OCI-LY7 (cell line): ENCODE data around the gene TNP2. TPM values are rescaled to one million over a fixed set of nuclear protein-coding genes. Genes with fewer than 3 reads are reported as not detected.

Experiments used
- BruUV-seq: library from RNA; stranded (reverse); fragments of 400-500 nt; replicated peaks from 2 replicates; lab custom pipeline; 2021; lab: Mats Ljungman, UMichigan
- CTCF ChIA-PET: fragments of 300-600 bp; sonication (Branson Sonifier 250); formaldehyde crosslinking; loops from one replicate; lab custom pipeline; 2022; ENCODE audit warnings: antibody characterized with exemption; ENCODE audit not compliant: unreplicated experiment; lab: Charles Lee
- POLR2A ChIA-PET: fragments of 300-600 bp; sonication (Branson Sonifier 250); formaldehyde crosslinking; loops from one replicate; lab custom pipeline; 2022; ENCODE audit warnings: antibody characterized with exemption; lab: Charles Lee
- DNase-seq: peaks from one replicate; pipeline ENCODE4 v3.0.0-alpha.2; 2015; ENCODE audit warnings: low spot score
- H2AFZ ChIP-seq: fragments of 200-600 bp; sonication (generic), shearing (Covaris generic); 2 replicates; pipeline ENCODE4 v1.6.1; 2014; ENCODE audit warnings: mild to moderate bottlenecking, antibody characterized with exemption, low read length, moderate library complexity
- H3K27ac ChIP-seq: fragments of 200-600 bp; sonication (generic); 2 replicates; pipeline ENCODE4 v1.5.1; 2014; ENCODE audit warnings: mixed run types, low read depth, mild to moderate bottlenecking, moderate library complexity, low read length, inconsistent platforms; ENCODE audit not compliant: poor library complexity, severe bottlenecking
- H3K36me3 ChIP-seq: fragments of 200-600 bp; sonication (generic); 2 replicates; pipeline ENCODE4 v1.6.1; 2014; ENCODE audit warnings: mild to moderate bottlenecking, antibody characterized with exemption, low read length, moderate library complexity, mixed read lengths; ENCODE audit not compliant: insufficient read depth
- H3K4me1 ChIP-seq: fragments of 200-600 bp; sonication (generic); 2 replicates; pipeline ENCODE4 v1.5.1; 2014; ENCODE audit warnings: mild to moderate bottlenecking, low read length; ENCODE audit not compliant: insufficient read depth, poor library complexity, severe bottlenecking
- H3K4me2 ChIP-seq: fragments of 200-600 bp; sonication (generic); 2 replicates; pipeline ENCODE4 v1.6.1; 2014; ENCODE audit warnings: mild to moderate bottlenecking, low read length
- H3K4me3 ChIP-seq: fragments of 200-600 bp; sonication (generic); 2 replicates; pipeline ENCODE4 v1.5.1; 2014; ENCODE audit warnings: mild to moderate bottlenecking, low read depth, low read length; ENCODE audit not compliant: poor library complexity, severe bottlenecking
- H3K79me2 ChIP-seq: fragments of 200-600 bp; sonication (generic); 2 replicates; pipeline ENCODE4 v1.6.1; 2016; ENCODE audit warnings: low read depth, mild to moderate bottlenecking, low read length, moderate library complexity, mixed read lengths; ENCODE audit not compliant: insufficient read depth
- H3K9me2 ChIP-seq: fragments of 200-600 bp; sonication (generic); 2 replicates; pipeline ENCODE4 v1.6.1; 2016; ENCODE audit warnings: mild to moderate bottlenecking, low read length, mixed read lengths; ENCODE audit not compliant: insufficient read depth
- H3K9me3 ChIP-seq: fragments of 200-600 bp; sonication (generic); 2 replicates; pipeline ENCODE4 v1.6.1; 2014; ENCODE audit warnings: mild to moderate bottlenecking, mixed run types, low read length, mixed read lengths
- H4K20me1 ChIP-seq: fragments of 200-600 bp; sonication (generic); 2 replicates; pipeline ENCODE4 v1.6.1; 2014; ENCODE audit warnings: mild to moderate bottlenecking, antibody characterized with exemption, low read length, moderate library complexity, mixed read lengths; ENCODE audit not compliant: insufficient read depth
- EZH2phosphoT487 ChIP-seq: fragments of 200-600 bp; sonication (generic); IDR thresholded peaks from 2 replicates; pipeline ENCODE4 v1.6.1; 2018; ENCODE audit warnings: low read depth, borderline replicate concordance, mild to moderate bottlenecking, mixed run types, antibody characterized with exemption, low read length, moderate library complexity, mixed read lengths
- intact Hi-C: fragments of 100-400 bp; cut with micrococcal nuclease; formaldehyde crosslinking; loops from one replicate; pipeline ENCODE4 v1.10.0; 2022; ENCODE audit not compliant: unreplicated experiment
- microRNA-seq: library from miRNA; unstranded; fragments of <30 nt; microRNA quantifications from one replicate; pipeline ENCODE4 v1.2.0, GENCODE V29; 2022; ENCODE audit warnings: borderline replicate concordance
- small RNA-seq: library from RNA; depleted of rRNA; stranded (forward); fragments of <200 nt; gene quantifications from one replicate; pipeline ENCODE3, GENCODE V24; 2014
- total RNA-seq, 2 experiments: library from RNA; depleted of rRNA in 1 of 2; stranded (reverse); fragments of >200 nt in 1 of 2; shearing (Covaris generic) in 1 of 2; gene quantifications; 2 replicates each; pipeline ENCODE4 v1.2.3, GENCODE V29; 2014 to 2022
- TF ChIP-seq, protein P1 (sequence below): fragments of 200-600 bp; sonication (generic); conservative IDR thresholded peaks from 2 replicates; pipeline ENCODE4 v1.5.1; 2014; ENCODE audit warnings: mild to moderate bottlenecking, antibody characterized with exemption, low read length, moderate library complexity, mixed read lengths

The TNP2 gene
- total RNA-seq, 2 experiments from 2014 or later: not detected

GRCh38 chr16:11219178-11219577 is 49.9 kb downstream of the TNP2 start:
- intact Hi-C loops: no loop called here
- no peak for DNase-seq
- TF ChIP-seq, protein P1, sequence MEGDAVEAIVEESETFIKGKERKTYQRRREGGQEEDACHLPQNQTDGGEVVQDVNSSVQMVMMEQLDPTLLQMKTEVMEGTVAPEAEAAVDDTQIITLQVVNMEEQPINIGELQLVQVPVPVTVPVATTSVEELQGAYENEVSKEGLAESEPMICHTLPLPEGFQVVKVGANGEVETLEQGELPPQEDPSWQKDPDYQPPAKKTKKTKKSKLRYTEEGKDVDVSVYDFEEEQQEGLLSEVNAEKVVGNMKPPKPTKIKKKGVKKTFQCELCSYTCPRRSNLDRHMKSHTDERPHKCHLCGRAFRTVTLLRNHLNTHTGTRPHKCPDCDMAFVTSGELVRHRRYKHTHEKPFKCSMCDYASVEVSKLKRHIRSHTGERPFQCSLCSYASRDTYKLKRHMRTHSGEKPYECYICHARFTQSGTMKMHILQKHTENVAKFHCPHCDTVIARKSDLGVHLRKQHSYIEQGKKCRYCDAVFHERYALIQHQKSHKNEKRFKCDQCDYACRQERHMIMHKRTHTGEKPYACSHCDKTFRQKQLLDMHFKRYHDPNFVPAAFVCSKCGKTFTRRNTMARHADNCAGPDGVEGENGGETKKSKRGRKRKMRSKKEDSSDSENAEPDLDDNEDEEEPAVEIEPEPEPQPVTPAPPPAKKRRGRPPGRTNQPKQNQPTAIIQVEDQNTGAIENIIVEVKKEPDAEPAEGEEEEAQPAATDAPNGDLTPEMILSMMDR: no peak
- TF ChIP-seq EZH2phosphoT487: no peak
- no peaks in the 10 kb centered on the region for H3K79me2 ChIP-seq
- H3K9me2 ChIP-seq: no peaks in the 10 kb centered on the region
- no peaks in the 10 kb centered on the region for H4K20me1 ChIP-seq
- H3K4me2 ChIP-seq: no peak overlapping the region
- H3K36me3 ChIP-seq: no peaks in the 10 kb centered on the region
- H3K27ac ChIP-seq: no peak overlapping the region
- no peak overlapping the region for H2AFZ ChIP-seq
- BruUV-seq: no TSS peak
- H3K4me1 ChIP-seq: peaks cover 6% of the 10 kb centered on the region
- ChIA-PET CTCF (interaction anchor here (1.3 kb wide), 1 partner anchor 115 kb away, joined by 3 read pairs; no protein-coding TSS in a partner anchor), POLR2A (no interaction called here)
- H3K4me3 ChIP-seq: no peak overlapping the region
- peaks cover 20% of the 10 kb centered on the region for H3K9me3 ChIP-seq

- intact Hi-C loops: no loop called here
- Histone ChIP-seq H3K36me3 (no peaks in the 10 kb centered on the region), H3K4me1 (no peaks in the 10 kb centered on the region), H2AFZ (no peak overlapping the region), H3K4me2 (no peak overlapping the region), H3K79me2 (no peaks in the 10 kb centered on the region), H3K4me3 (no peak overlapping the region), H3K27ac (no peak overlapping the region), H4K20me1 (no peaks in the 10 kb centered on the region), H3K9me2 (no peaks in the 10 kb centered on the region), H3K9me3 (peaks cover 20% of the 10 kb centered on the region)
- TF ChIP-seq EZH2phosphoT487: no peak
- TF ChIP-seq, protein P1: peak; percentile 86
- CTCF ChIA-PET: interaction anchor here (1.3 kb wide), 1 partner anchor 114 kb away, joined by 3 read pairs; no protein-coding TSS in a partner anchor
- POLR2A ChIA-PET: interaction anchor here (1.2 kb wide), 1 partner anchor 446 kb away, joined by 3 read pairs; no protein-coding TSS in a partner anchor
- no TSS peak for BruUV-seq
- no peak for DNase-seq
Observed at GRCh38 chr16:11218604-11218962, 50.5 kb downstream of the TNP2 start.

Small RNA genes lying within 50 kb of the gene (microRNA-seq; reads per million reads assigned to microRNA genes)
- gene MIR548H2: not detected

Small RNA genes lying within 50 kb of the gene (small RNA-seq; reads per million reads assigned to genes)
- gene MIR548H2: not detected
- not detected for gene RF00019
- gene RF00554: not detected

Other genes starting within 250 kb of the TNP2 start
- gene SOCS1, start 13.1 kb downstream of the TNP2 start, total RNA-seq (2014; rRNA removed; shearing (Covaris generic)): 45.8 and 47.1 TPM in 2 replicates
- gene SOCS1, start 13.1 kb downstream of the TNP2 start, total RNA-seq (2022): 23.4 and 28.7 TPM in 2 replicates
- gene PRM3, start 4.3 kb upstream of the TNP2 start, total RNA-seq (2014; rRNA removed; shearing (Covaris generic)): not detected in 2 replicates
- gene PRM3, start 4.3 kb upstream of the TNP2 start, total RNA-seq (2022): not detected in 2 replicates
- gene PRM2, start 7.2 kb upstream of the TNP2 start, total RNA-seq (2014; rRNA removed; shearing (Covaris generic)): not detected in 2 replicates
- not detected in 2 replicates for gene PRM2, start 7.2 kb upstream of the TNP2 start, total RNA-seq (2022)
- gene PRM1, start 12.0 kb upstream of the TNP2 start, total RNA-seq (2014; rRNA removed; shearing (Covaris generic)): not detected in 2 replicates
- not detected in 2 replicates for gene PRM1, start 12.0 kb upstream of the TNP2 start, total RNA-seq (2022)
- gene RMI2, start 76.1 kb upstream of the TNP2 start, total RNA-seq (2014; rRNA removed; shearing (Covaris generic)): 60.4 and 84.5 TPM in 2 replicates
- gene RMI2, start 76.1 kb upstream of the TNP2 start, total RNA-seq (2022): 126 and 157 TPM in 2 replicates